DOHH2 (cell line): ENCODE data around the gene SHD.

Experiments used
- CTCF ChIP-seq: fragments of 200-600 bp; sonication (generic); IDR thresholded peaks from one replicate; pipeline ENCODE4 v1.5.1; 2014; ENCODE audit warnings: antibody characterized with exemption, mild to moderate bottlenecking, low read depth, low read length; ENCODE audit not compliant: poor library complexity, severe bottlenecking
- EZH2phosphoT487 ChIP-seq: fragments of 200-600 bp; sonication (generic); IDR thresholded peaks from 2 replicates; pipeline ENCODE4 v1.6.1; 2017; ENCODE audit warnings: borderline replicate concordance, mild to moderate bottlenecking, antibody characterized with exemption, low read length, moderate library complexity, mixed read lengths

- TF ChIP-seq CTCF, result no peak
- no peak for TF ChIP-seq EZH2phosphoT487
These were observed 15.3 kb downstream of the SHD start for GRCh38 chr19:4294389-4294788.
